Measurements from ENCODE around the gene LYPD6B. TPM values are rescaled to one million over a fixed set of nuclear protein-coding genes. Genes with fewer than 3 reads are reported as not detected.

LYPD6B gene
- total and polyA plus RNA-seq, 2 experiments from 2014 or later = 16.8 to 26.0 TPM

DNA sequence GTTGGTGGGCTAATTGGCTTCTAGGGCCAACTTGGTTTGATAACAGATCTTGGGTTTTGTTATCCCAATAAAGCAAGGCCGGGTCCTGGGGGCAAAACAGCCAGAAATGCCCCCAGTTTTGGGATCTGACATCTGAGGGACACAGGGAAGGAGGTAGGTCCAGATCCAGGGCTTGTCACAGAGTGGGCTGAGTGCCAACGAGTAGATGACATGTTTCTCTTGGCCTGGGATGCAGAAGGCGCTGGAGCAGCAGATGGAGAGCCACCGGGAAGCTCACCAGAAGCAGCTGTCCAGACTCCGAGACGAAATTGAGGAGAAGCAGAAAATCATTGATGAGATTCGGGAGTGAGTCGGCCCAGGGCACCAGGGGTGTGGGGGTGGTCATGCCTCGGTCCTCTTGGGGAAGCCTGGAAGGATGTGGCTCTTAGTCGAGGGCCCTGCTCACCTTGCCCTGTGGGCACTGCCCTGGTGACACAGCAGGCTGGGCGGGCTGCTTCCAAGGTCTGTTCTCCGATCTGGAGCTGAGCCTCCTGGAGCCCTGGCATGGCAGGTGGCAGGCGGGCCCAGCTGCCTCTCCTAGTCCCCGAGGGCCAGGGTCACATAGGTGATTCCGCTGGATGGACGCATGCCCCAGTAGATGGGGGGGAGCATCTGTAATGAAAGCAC, 40.2 kb upstream of the LYPD6B start:
- Histone ChIP-seq H3K9me3 (ENCODE audit: low read depth) (no peaks in the 10 kb centered on the region), H3K4me2 (no peak overlapping the region), H3K9me2 (replicated peaks; ENCODE audit: insufficient read depth) (no peaks in the 10 kb centered on the region), H3K36me3 (replicated peaks; ENCODE audit: insufficient read depth, low read depth) (no peaks in the 10 kb centered on the region), H4K20me1 (ENCODE audit: insufficient read depth, poor library complexity, severe bottlenecking) (no peaks in the 10 kb centered on the region), H3K27ac (no peak overlapping the region), H3K79me2 (no peaks in the 10 kb centered on the region), H3K4me1 (ENCODE audit: insufficient read depth) (peaks cover 5% of the 10 kb centered on the region), H2AFZ (no peak overlapping the region), H3K27me3 (no peaks in the 10 kb centered on the region), H3K4me3 (no peak overlapping the region)
- TF ChIP-seq EZH2phosphoT487 (IDR thresholded peaks at IDR 0.05; ENCODE audit: low read depth, severe bottlenecking, unreplicated experiment) (no peak), EZH2 (IDR thresholded peaks at IDR 0.05; ENCODE audit: borderline replicate concordance) (no peak), CTCF (IDR thresholded peaks at IDR 0.05; ENCODE audit: poor library complexity) (no peak)
- 94% methylated on average over 14 of the region's 16 CpGs for WGBS (ENCODE audit: low lambda C conversion rate, missing lambda C conversion rate)
- no peak for DNase-seq (ENCODE audit: low spot score)

GRCh38 chr2:148998831-148999200, 39.7 kb upstream of the LYPD6B start:
- Histone ChIP-seq H3K4me1 (ENCODE audit: insufficient read depth) (peaks cover 5% of the 10 kb centered on the region), H3K27me3 (no peaks in the 10 kb centered on the region), H2AFZ (no peak overlapping the region), H3K4me3 (no peak overlapping the region), H3K4me2 (no peak overlapping the region), H3K36me3 (replicated peaks; ENCODE audit: insufficient read depth, low read depth) (no peaks in the 10 kb centered on the region), H3K79me2 (no peaks in the 10 kb centered on the region), H3K9me2 (replicated peaks; ENCODE audit: insufficient read depth) (no peaks in the 10 kb centered on the region), H4K20me1 (ENCODE audit: insufficient read depth, poor library complexity, severe bottlenecking) (no peaks in the 10 kb centered on the region), H3K9me3 (ENCODE audit: low read depth) (no peaks in the 10 kb centered on the region), H3K27ac (peak overlapping the region; percentile 73)
- TF ChIP-seq EZH2phosphoT487 (IDR thresholded peaks at IDR 0.05; ENCODE audit: low read depth, severe bottlenecking, unreplicated experiment) (no peak), CTCF (IDR thresholded peaks at IDR 0.05; ENCODE audit: poor library complexity) (no peak), EZH2 (IDR thresholded peaks at IDR 0.05; ENCODE audit: borderline replicate concordance) (no peak)
- WGBS (ENCODE audit: low lambda C conversion rate, missing lambda C conversion rate) = 100% methylated on average over 3 of the region's 4 CpGs
- DNase-seq (ENCODE audit: low spot score) = no peak

DNA sequence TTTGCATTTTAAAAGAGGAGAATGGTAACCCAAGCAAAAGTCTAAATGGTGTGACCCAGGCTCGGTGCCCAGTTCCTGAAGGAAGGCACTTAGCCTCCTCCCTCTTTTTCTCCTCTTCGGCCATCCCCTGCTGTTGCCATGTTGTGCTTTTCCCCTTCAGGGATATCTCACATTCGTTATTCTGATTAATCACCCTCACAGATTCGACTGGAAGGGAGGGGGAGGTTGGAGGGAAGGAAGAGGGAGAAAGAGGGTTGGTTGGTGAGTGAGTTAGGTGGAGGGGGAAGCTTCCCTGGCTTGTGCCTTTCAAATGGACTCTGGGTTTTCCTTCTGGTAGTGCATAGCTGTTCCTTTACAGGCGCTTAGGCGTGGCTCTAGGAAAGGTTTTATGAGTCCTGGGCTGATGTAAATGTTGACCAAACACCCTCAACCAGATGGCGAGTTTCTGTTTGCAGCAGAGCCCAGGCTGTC, 39.0 kb upstream of the LYPD6B start:
- 28% methylated on average over 7 of the region's 7 CpGs for WGBS (ENCODE audit: low lambda C conversion rate, missing lambda C conversion rate)
- Histone ChIP-seq H3K4me2 (peak overlapping the region; percentile 30), H3K27me3 (no peaks in the 10 kb centered on the region), H3K9me3 (ENCODE audit: low read depth) (no peaks in the 10 kb centered on the region), H3K9me2 (replicated peaks; ENCODE audit: insufficient read depth) (no peaks in the 10 kb centered on the region), H4K20me1 (ENCODE audit: insufficient read depth, poor library complexity, severe bottlenecking) (no peaks in the 10 kb centered on the region), H3K27ac (peak overlapping the region; percentile 73), H3K4me3 (no peak overlapping the region), H3K4me1 (ENCODE audit: insufficient read depth) (peaks cover 5% of the 10 kb centered on the region), H3K36me3 (replicated peaks; ENCODE audit: insufficient read depth, low read depth) (no peaks in the 10 kb centered on the region), H3K79me2 (no peaks in the 10 kb centered on the region), H2AFZ (no peak overlapping the region)
- TF ChIP-seq EZH2phosphoT487 (IDR thresholded peaks at IDR 0.05; ENCODE audit: low read depth, severe bottlenecking, unreplicated experiment) = no peak
- TF ChIP-seq EZH2 (IDR thresholded peaks at IDR 0.05; ENCODE audit: borderline replicate concordance) = no peak
- TF ChIP-seq CTCF (IDR thresholded peaks at IDR 0.05; ENCODE audit: poor library complexity) = no peak
- peak; percentile 70 for DNase-seq (ENCODE audit: low spot score)

All from hepatocyte (in vitro differentiated cells).